GM19397 (cell line): Measurements from ENCODE around the gene ELOA2.
"Not testable (repeated sequence)": the region's sequence is repeated elsewhere in the genome, so short reads cannot be mapped to it uniquely, and the experiment has no call there.

Experiments
- ATAC-seq: cut with Tn5 transposase; IDR thresholded peaks from one replicate; pipeline ENCODE4 v1.9.1; 2021; ENCODE audit warnings: mild to moderate bottlenecking, moderate library complexity; ENCODE audit not compliant: unreplicated experiment

Gene ELOA2

DNA sequence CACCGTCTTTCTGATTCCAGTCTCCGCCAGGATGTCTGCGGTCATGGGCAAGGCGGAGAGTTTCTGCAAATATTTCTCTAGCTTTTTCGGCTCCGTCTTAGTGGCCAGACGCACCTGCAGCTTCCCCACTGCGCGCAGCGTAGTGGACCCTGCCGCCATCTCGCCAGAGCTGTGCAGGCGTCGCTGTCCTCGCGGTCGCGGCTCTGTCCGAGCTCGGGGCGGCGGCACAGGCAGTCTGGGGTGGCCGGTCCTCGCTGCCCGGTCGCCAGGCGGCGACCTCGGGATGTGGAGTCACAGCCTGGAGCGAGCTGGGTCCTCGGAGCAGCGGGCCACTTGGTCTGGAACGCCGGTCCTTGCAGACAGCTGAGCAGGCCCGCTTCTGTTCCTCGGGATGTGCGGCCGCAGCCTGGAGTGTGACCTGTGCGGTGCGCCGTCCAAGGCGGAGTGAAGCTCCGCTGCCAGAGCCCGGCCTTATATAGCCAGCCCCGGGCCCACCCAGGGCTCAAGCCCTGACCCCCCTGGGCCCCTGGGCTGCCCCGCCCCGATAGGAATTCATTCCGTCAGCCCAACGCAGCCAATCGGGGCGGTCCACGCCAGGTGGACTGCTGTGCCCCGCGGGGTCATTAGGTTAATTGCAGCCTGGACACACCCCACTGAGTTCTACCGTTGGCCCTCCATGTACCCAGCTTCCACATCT is 11.5 kb downstream of the ELOA2 start:
- not testable (repeated sequence) for ATAC-seq

- not testable (repeated sequence) for ATAC-seq
These were observed 12.6 kb downstream of the ELOA2 start for GRCh38 chr18:47022821-47023220.

DNA sequence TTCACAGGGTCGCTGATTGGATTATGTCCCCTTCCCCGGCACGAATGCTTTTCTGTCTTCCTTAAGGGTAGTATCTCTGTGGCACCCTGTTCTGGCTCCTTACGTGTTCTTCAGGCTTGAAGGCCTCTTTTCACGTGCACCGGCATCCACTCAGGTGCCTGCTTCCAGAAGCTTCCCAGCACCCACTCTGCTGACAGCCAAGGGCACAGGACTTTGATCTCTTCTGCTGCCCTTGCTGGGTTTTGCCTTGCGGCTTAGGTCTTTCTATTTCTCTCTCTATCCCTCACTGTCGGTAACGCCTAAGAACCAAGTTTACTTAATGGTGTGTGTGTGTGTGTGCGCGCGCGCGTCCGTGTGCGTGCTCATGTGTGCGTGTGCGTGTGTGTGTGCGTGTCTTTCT is 14.7 kb downstream of the ELOA2 start:
- not testable (repeated sequence) for ATAC-seq

- ATAC-seq: not testable (repeated sequence)
These were observed 15.6 kb downstream of the ELOA2 start for GRCh38 chr18:47019870-47020269.
